Esophagus muscularis mucosa (tissue), 4 donors: ENCODE results near the gene TRAF2.

ENCODE experiments used
- EP300 ChIP-seq: sonication (generic); formaldehyde crosslinking; IDR thresholded peaks from one replicate; pipeline ENCODE4 v1.6.1; 2017; ENCODE audit warnings: antibody characterized with exemption
- POLR2A ChIP-seq: fragments of 450-650 bp; IDR thresholded peaks from one replicate; pipeline ENCODE4 v1.6.1; 2017; ENCODE audit warnings: antibody characterized with exemption, moderate library complexity, mild to moderate bottlenecking, low read depth
- TF ChIP-seq, protein P1 (sequence below), 3 experiments: fragments of 200-600 bp in 2 of 3; fragments of 450-650 bp in 1 of 3; sonication (generic) in 2 of 3; IDR thresholded peaks; one replicate each; pipeline ENCODE4 v1.5.1; 2017 to 2019; ENCODE audit warnings: antibody characterized with exemption in 3 of 3, mild to moderate bottlenecking in 2 of 3, moderate library complexity in 1 of 3

DNA sequence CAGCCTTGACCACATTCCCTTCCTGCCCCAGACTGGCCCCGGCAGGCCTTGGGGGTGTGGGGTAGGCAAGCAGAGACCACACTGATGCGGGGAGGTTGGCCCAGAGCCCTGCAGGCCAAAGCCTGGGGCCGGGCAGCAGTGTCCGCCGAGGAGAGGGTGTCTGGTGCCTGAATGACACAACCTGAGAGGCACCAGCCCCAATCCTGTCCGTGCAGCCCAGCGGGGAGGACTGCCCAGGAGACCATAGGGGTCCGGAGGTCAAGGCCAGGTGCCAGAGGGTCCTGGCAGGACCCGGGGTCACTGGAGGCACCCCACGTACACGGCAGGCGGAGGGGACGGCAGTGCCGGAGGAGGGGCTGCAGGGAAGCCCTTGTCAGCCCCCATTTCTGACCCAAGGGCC, 85.4 kb downstream of the TRAF2 start:
- TF ChIP-seq, protein P1, sequence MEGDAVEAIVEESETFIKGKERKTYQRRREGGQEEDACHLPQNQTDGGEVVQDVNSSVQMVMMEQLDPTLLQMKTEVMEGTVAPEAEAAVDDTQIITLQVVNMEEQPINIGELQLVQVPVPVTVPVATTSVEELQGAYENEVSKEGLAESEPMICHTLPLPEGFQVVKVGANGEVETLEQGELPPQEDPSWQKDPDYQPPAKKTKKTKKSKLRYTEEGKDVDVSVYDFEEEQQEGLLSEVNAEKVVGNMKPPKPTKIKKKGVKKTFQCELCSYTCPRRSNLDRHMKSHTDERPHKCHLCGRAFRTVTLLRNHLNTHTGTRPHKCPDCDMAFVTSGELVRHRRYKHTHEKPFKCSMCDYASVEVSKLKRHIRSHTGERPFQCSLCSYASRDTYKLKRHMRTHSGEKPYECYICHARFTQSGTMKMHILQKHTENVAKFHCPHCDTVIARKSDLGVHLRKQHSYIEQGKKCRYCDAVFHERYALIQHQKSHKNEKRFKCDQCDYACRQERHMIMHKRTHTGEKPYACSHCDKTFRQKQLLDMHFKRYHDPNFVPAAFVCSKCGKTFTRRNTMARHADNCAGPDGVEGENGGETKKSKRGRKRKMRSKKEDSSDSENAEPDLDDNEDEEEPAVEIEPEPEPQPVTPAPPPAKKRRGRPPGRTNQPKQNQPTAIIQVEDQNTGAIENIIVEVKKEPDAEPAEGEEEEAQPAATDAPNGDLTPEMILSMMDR (IDR thresholded peaks at IDR 0.05), result no peak
- TF ChIP-seq EP300, result no peak
- TF ChIP-seq POLR2A, result no peak
